ENCODE results near the gene MOCS3. TPM values are rescaled to one million over a fixed set of nuclear protein-coding genes. Genes with fewer than 3 reads are reported as not detected.
A peak's percentile ranks its signal among the peaks of the same experiment; 100 is the strongest.

MOCS3 gene
- total RNA-seq (2014; rRNA removed; shearing (Covaris generic)) = 6.2 and 7.2 TPM in 2 replicates

- Histone ChIP-seq H3K27ac (peak within 1 kb of the TSS; percentile 99), H3K4me1 (replicated peaks) (peaks cover 14% of the 10 kb centered on the region), H3K27me3 (replicated peaks) (no peaks in the 10 kb centered on the region), H3K9me3 (replicated peaks) (no peaks in the 10 kb centered on the region), H3K36me3 (peaks cover 33% of the 10 kb centered on the region), H3K4me3 (peak within 1 kb of the TSS; percentile 75)
- peak; percentile 86 to 96 for DNase-seq (ENCODE audit: low read depth in 1 of 2, low spot score in 2 of 2)
Measured at GRCh38 chr20:50958615-50959542, at the start of gene MOCS3. TSS of gene MOCS3 (plus strand) at chr20:50958818. CDS start at chr20:50958843, 25 bp downstream.

GRCh38 chr20:50909413-50909812 lies 49.2 kb upstream of the MOCS3 start:
- Histone ChIP-seq H3K9me3 (replicated peaks) (no peaks in the 10 kb centered on the region), H3K27me3 (replicated peaks) (no peaks in the 10 kb centered on the region), H3K27ac (no peak overlapping the region), H3K4me3 (no peak overlapping the region), H3K36me3 (peaks cover 36% of the 10 kb centered on the region), H3K4me1 (replicated peaks) (peaks cover 10% of the 10 kb centered on the region)
- DNase-seq (ENCODE audit: low read depth in 1 of 2, low spot score in 2 of 2) = no peak

GRCh38 chr20:50911030-50911429 lies 47.6 kb upstream of the MOCS3 start:
- Histone ChIP-seq H3K4me3 (no peak overlapping the region), H3K27ac (no peak overlapping the region), H3K36me3 (peaks cover 31% of the 10 kb centered on the region), H3K27me3 (replicated peaks) (no peaks in the 10 kb centered on the region), H3K4me1 (replicated peaks) (peaks cover 14% of the 10 kb centered on the region), H3K9me3 (replicated peaks) (no peaks in the 10 kb centered on the region)
- DNase-seq (ENCODE audit: low read depth in 1 of 2, low spot score in 2 of 2) = no peak

GRCh38 chr20:50911716-50912115 lies 46.9 kb upstream of the MOCS3 start:
- no peaks in the 10 kb centered on the region for H3K27me3 ChIP-seq (replicated peaks)
- DNase-seq (ENCODE audit: low read depth in 1 of 2, low spot score in 2 of 2) = no peak
- peaks cover 28% of the 10 kb centered on the region for H3K36me3 ChIP-seq
- no peak overlapping the region for H3K4me3 ChIP-seq
- H3K27ac ChIP-seq = no peak overlapping the region
- H3K4me1 ChIP-seq (replicated peaks) = peaks cover 14% of the 10 kb centered on the region
- no peaks in the 10 kb centered on the region for H3K9me3 ChIP-seq (replicated peaks)

GRCh38 chr20:50913690-50914375 lies 44.8 kb upstream of the MOCS3 start:
- Histone ChIP-seq H3K4me3 (no peak overlapping the region), H3K4me1 (replicated peaks) (peaks cover 14% of the 10 kb centered on the region), H3K27ac (0 out of 2 replicates have a peak overlapping the region, but pooled peaks have one; percentile 18), H3K36me3 (peaks cover 41% of the 10 kb centered on the region), H3K27me3 (replicated peaks) (no peaks in the 10 kb centered on the region), H3K9me3 (replicated peaks) (no peaks in the 10 kb centered on the region)
- DNase-seq (ENCODE audit: low read depth in 1 of 2, low spot score in 2 of 2) = peak in 1 of 2 experiments; percentile 38

- Histone ChIP-seq H3K4me3 (no peak overlapping the region), H3K9me3 (replicated peaks) (no peaks in the 10 kb centered on the region), H3K27me3 (replicated peaks) (no peaks in the 10 kb centered on the region), H3K4me1 (replicated peaks) (peaks cover 14% of the 10 kb centered on the region), H3K27ac (no peak overlapping the region), H3K36me3 (peaks cover 49% of the 10 kb centered on the region)
- no peak for DNase-seq (ENCODE audit: low read depth in 1 of 2, low spot score in 2 of 2)
Measured at GRCh38 chr20:50915424-50915823, 43.2 kb upstream of the MOCS3 start.

- Histone ChIP-seq H3K9me3 (replicated peaks) (no peaks in the 10 kb centered on the region), H3K36me3 (peaks cover 53% of the 10 kb centered on the region), H3K4me3 (no peak overlapping the region), H3K27me3 (replicated peaks) (no peaks in the 10 kb centered on the region), H3K4me1 (replicated peaks) (peaks cover 14% of the 10 kb centered on the region), H3K27ac (no peak overlapping the region)
- no peak for DNase-seq (ENCODE audit: low read depth in 1 of 2, low spot score in 2 of 2)
Measured at GRCh38 chr20:50916257-50916656, 42.4 kb upstream of the MOCS3 start.

- Histone ChIP-seq H3K27ac (no peak overlapping the region), H3K4me1 (replicated peaks) (peaks cover 14% of the 10 kb centered on the region), H3K27me3 (replicated peaks) (no peaks in the 10 kb centered on the region), H3K36me3 (peaks cover 60% of the 10 kb centered on the region), H3K9me3 (replicated peaks) (no peaks in the 10 kb centered on the region), H3K4me3 (no peak overlapping the region)
- no peak for DNase-seq (ENCODE audit: low read depth in 1 of 2, low spot score in 2 of 2)
Measured at GRCh38 chr20:50916934-50917333, 41.7 kb upstream of the MOCS3 start.

- Histone ChIP-seq H3K36me3 (peaks cover 61% of the 10 kb centered on the region), H3K27ac (no peak overlapping the region), H3K27me3 (replicated peaks) (no peaks in the 10 kb centered on the region), H3K4me1 (replicated peaks) (peaks cover 14% of the 10 kb centered on the region), H3K9me3 (replicated peaks) (no peaks in the 10 kb centered on the region), H3K4me3 (no peak overlapping the region)
- no peak for DNase-seq (ENCODE audit: low read depth in 1 of 2, low spot score in 2 of 2)
Measured at GRCh38 chr20:50918403-50918802, 40.2 kb upstream of the MOCS3 start.

GRCh38 chr20:50919567-50919966 lies 39.1 kb upstream of the MOCS3 start:
- H3K27me3 ChIP-seq (replicated peaks) = no peaks in the 10 kb centered on the region
- peaks cover 2% of the 10 kb centered on the region for H3K4me1 ChIP-seq (replicated peaks)
- H3K4me3 ChIP-seq = no peak overlapping the region
- peaks cover 62% of the 10 kb centered on the region for H3K36me3 ChIP-seq
- H3K9me3 ChIP-seq (replicated peaks) = no peaks in the 10 kb centered on the region
- no peak overlapping the region for H3K27ac ChIP-seq
- no peak for DNase-seq (ENCODE audit: low read depth in 1 of 2, low spot score in 2 of 2)

- DNase-seq (ENCODE audit: low read depth in 1 of 2, low spot score in 2 of 2) = no peak
- Histone ChIP-seq H3K36me3 (peaks cover 74% of the 10 kb centered on the region), H3K4me1 (replicated peaks) (no peaks in the 10 kb centered on the region; the same call in 1 of the 2 replicates)
Measured at GRCh38 chr20:50920997-50921396, 37.6 kb upstream of the MOCS3 start.

GRCh38 chr20:50921803-50922501 lies 36.7 kb upstream of the MOCS3 start:
- Histone ChIP-seq H3K4me3 (no peak overlapping the region), H3K9me3 (replicated peaks) (no peaks in the 10 kb centered on the region), H3K4me1 (replicated peaks) (no peaks in the 10 kb centered on the region), H3K36me3 (peaks cover 75% of the 10 kb centered on the region), H3K27ac (no peak overlapping the region), H3K27me3 (replicated peaks) (no peaks in the 10 kb centered on the region)
- DNase-seq (ENCODE audit: low read depth in 1 of 2, low spot score in 2 of 2) = no peak

More at GRCh38 chr20:50920997-50921396, 37.6 kb upstream of the MOCS3 start:
- no peaks in the 10 kb centered on the region for H3K27me3 ChIP-seq (replicated peaks)
- H3K27ac ChIP-seq = peak overlapping the region; percentile 15; the same call in 1 of the 2 replicates
- H3K4me3 ChIP-seq = no peak overlapping the region
- no peaks in the 10 kb centered on the region for H3K9me3 ChIP-seq (replicated peaks)

- Histone ChIP-seq H3K4me3 (no peak overlapping the region), H3K27ac (no peak overlapping the region), H3K27me3 (replicated peaks) (no peaks in the 10 kb centered on the region), H3K4me1 (replicated peaks) (peaks cover 11% of the 10 kb centered on the region), H3K36me3 (peaks cover 80% of the 10 kb centered on the region), H3K9me3 (replicated peaks) (no peaks in the 10 kb centered on the region)
- DNase-seq (ENCODE audit: low read depth in 1 of 2, low spot score in 2 of 2) = no peak
Measured at GRCh38 chr20:50924261-50924920, 34.2 kb upstream of the MOCS3 start.
